HepG2 (cell line): ENCODE measurements around the gene NT5C2. TPM values are rescaled to one million over a fixed set of nuclear protein-coding genes. Genes with fewer than 3 reads are reported as not detected.

Source experiments
- ATM ChIP-seq: fragments of 450-650 bp; IDR thresholded peaks from 2 replicates; pipeline ENCODE4 v1.7.1; 2017; ENCODE audit warnings: mild to moderate bottlenecking, borderline replicate concordance
- ATRX ChIP-seq: sonication (generic); formaldehyde crosslinking; IDR thresholded peaks from 2 replicates; pipeline ENCODE4 v1.4.0; 2020; ENCODE audit warnings: missing genetic modification reagents, borderline replicate concordance
- EZH2 ChIP-seq: conservative IDR thresholded peaks from 2 replicates; pipeline ENCODE4 v1.6.1; 2012; ENCODE audit warnings: mild to moderate bottlenecking, low read depth, low read length, moderate library complexity
- FOXC1 ChIP-seq: sonication (generic); formaldehyde crosslinking; IDR thresholded peaks from 2 replicates; pipeline ENCODE4 v1.8.0; 2022; ENCODE audit warnings: mild to moderate bottlenecking, missing genetic modification reagents, borderline replicate concordance
- GLI4 ChIP-seq: sonication (generic); formaldehyde crosslinking; IDR thresholded peaks from 2 replicates; pipeline ENCODE4 v1.5.1; 2020; ENCODE audit warnings: missing genetic modification reagents, mild to moderate bottlenecking, moderate library complexity, borderline replicate concordance
- HOXA3 ChIP-seq: sonication (generic); formaldehyde crosslinking; IDR thresholded peaks from 2 replicates; pipeline ENCODE4 v1.5.0; 2020; ENCODE audit warnings: missing genetic modification reagents
- LCORL ChIP-seq, 2 experiments: fragments of 450-650 bp in 1 of 2; sonication (generic) in 1 of 2; formaldehyde crosslinking in 1 of 2; IDR thresholded peaks; 2 replicates each; pipeline versions ENCODE4 v1.5.0 to v1.6.1; 2017 to 2020; ENCODE audit warnings: antibody characterized with exemption in 1 of 2, missing genetic modification reagents in 1 of 2
- MEIS1 ChIP-seq: sonication (generic); formaldehyde crosslinking; IDR thresholded peaks from 2 replicates; pipeline ENCODE4 v1.9.0; 2021; ENCODE audit warnings: mild to moderate bottlenecking, missing genetic modification reagents, moderate library complexity, borderline replicate concordance
- TEAD2 ChIP-seq: sonication (generic); formaldehyde crosslinking; IDR thresholded peaks from 2 replicates; pipeline ENCODE4 v1.9.0; 2021; ENCODE audit warnings: missing genetic modification reagents
- TGIF2 ChIP-seq: IDR thresholded peaks from 2 replicates; pipeline ENCODE4 v1.6.1; 2016; ENCODE audit warnings: control low read depth, missing compliant biosample characterization
- TMF1 ChIP-seq: sonication (generic); formaldehyde crosslinking; IDR thresholded peaks from 2 replicates; pipeline ENCODE4 v1.8.1; 2022; ENCODE audit warnings: low read depth, missing genetic modification reagents
- ZBTB7A ChIP-seq: sonication (generic); formaldehyde crosslinking; IDR thresholded peaks from 2 replicates; pipeline ENCODE4 v1.8.0; 2022; ENCODE audit warnings: mild to moderate bottlenecking, missing genetic modification reagents
- ZFYVE20 ChIP-seq: sonication (generic); formaldehyde crosslinking; IDR thresholded peaks from 2 replicates; pipeline ENCODE4 v1.8.0; 2023; ENCODE audit warnings: low read depth, mild to moderate bottlenecking, moderate library complexity, missing genetic modification reagents, borderline replicate concordance
- ZNF17 ChIP-seq: sonication (generic); formaldehyde crosslinking; IDR thresholded peaks from 2 replicates; pipeline ENCODE4 v1.5.0; 2020; ENCODE audit warnings: mild to moderate bottlenecking, missing genetic modification reagents
- ZNF224 ChIP-seq: sonication (generic); formaldehyde crosslinking; IDR thresholded peaks from 2 replicates; pipeline ENCODE4 v1.5.0; 2020; ENCODE audit warnings: mild to moderate bottlenecking, missing genetic modification reagents
- ZNF720 ChIP-seq: sonication (generic); formaldehyde crosslinking; IDR thresholded peaks from 2 replicates; pipeline ENCODE4 v1.4.0; 2020; ENCODE audit warnings: missing genetic modification reagents
- ZNF746 ChIP-seq: sonication (generic); formaldehyde crosslinking; IDR thresholded peaks from 2 replicates; pipeline ENCODE4 v1.8.0; 2022; ENCODE audit warnings: mild to moderate bottlenecking, missing genetic modification reagents
- ZSCAN21 ChIP-seq: sonication (generic); formaldehyde crosslinking; IDR thresholded peaks from 2 replicates; pipeline ENCODE4 v1.8.0; 2022; ENCODE audit warnings: mild to moderate bottlenecking, missing genetic modification reagents, moderate library complexity, borderline replicate concordance
- polyA plus RNA-seq, 8 experiments: library from polyadenylated mRNA; depleted of rRNA in 3 of 8; stranded (reverse) in 7 of 8; unstranded in 1 of 8; fragments of >200 nt; fragmentation: Illumina TruSeq in 4 of 8; extraction: Trizol in 4 of 8; gene quantifications; 2 replicates each; pipeline versions ENCODE4 v1.2.1 to v1.2.3, GENCODE V29; 2011 to 2016; ENCODE audit warnings: low read depth in 4 of 8, missing spikeins in 1 of 8, mixed read lengths in 1 of 8; ENCODE audit not compliant: insufficient read depth in 1 of 8
- total RNA-seq, 5 experiments: library from RNA; depleted of rRNA; stranded (reverse); fragments of >200 nt; fragmentation: Illumina TruSeq; extraction: Trizol; gene quantifications; 2 replicates each; pipeline ENCODE4 v1.2.3, GENCODE V29; 2016; ENCODE audit warnings: low read depth in 1 of 5
- TF ChIP-seq, protein P1 (sequence below): sonication (generic); formaldehyde crosslinking; IDR thresholded peaks from 2 replicates; pipeline ENCODE4 v1.8.0; 2022; ENCODE audit warnings: missing genetic modification reagents, mild to moderate bottlenecking, moderate library complexity, borderline replicate concordance
- TF ChIP-seq, protein P2 (sequence below): sonication (generic); formaldehyde crosslinking; IDR thresholded peaks from 2 replicates; pipeline ENCODE4 v1.4.0; 2020; ENCODE audit warnings: missing genetic modification reagents
- TF ChIP-seq, protein P3 (sequence below): sonication (generic); formaldehyde crosslinking; IDR thresholded peaks from 2 replicates; pipeline ENCODE4 v1.4.0; 2020; ENCODE audit warnings: mild to moderate bottlenecking, missing genetic modification reagents
- TF ChIP-seq, protein P4 (sequence below): conservative IDR thresholded peaks from 2 replicates; pipeline ENCODE4 v1.6.1; 2018; ENCODE audit warnings: missing genetic modification reagents
- TF ChIP-seq, protein P5 (sequence below): sonication (generic); formaldehyde crosslinking; IDR thresholded peaks from 2 replicates; pipeline ENCODE4 v1.9.0; 2021; ENCODE audit warnings: missing genetic modification reagents, borderline replicate concordance

NT5C2 gene
- total and polyA plus RNA-seq, 2 of the 13 experiments (the other 11 are each of a cell fraction or from before 2014, with no cell fraction given) = 40.6 to 55.2 TPM

DNA sequence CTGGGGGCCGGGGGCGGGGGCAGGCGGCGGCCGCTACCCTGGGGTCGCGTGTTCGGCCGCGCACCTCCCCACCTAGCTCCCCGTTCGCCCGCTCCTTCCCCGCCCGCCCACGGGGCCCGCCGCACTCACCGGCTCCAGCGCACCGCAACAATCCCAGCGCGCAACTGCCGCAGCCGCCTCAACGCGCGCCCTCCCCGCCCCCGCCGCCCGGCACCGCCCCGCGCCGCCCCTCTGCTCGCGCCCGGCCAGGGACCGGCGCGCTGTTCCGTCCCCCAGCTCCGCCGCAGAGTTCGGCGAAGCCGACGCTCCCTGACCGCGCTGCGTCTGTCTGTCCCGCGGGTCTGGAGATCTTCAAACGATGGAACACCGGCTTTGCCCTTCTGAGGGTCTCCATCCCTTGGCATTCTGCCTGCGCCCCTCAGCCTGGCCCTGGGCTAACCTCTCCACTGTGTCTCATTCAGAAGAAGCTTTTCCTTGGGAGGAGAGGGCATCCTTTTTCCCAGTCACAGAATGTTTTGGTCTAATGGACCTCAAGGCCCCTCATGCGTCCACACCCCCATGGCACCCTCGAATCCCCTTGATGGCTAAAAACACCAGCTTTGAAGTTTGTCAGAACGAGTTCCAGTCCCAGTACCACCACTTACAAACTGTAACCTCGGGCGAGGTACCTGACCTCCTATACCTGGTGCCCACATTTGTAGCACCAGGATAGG is at the start of gene NT5C2 (continued):
- TF ChIP-seq, protein P1, sequence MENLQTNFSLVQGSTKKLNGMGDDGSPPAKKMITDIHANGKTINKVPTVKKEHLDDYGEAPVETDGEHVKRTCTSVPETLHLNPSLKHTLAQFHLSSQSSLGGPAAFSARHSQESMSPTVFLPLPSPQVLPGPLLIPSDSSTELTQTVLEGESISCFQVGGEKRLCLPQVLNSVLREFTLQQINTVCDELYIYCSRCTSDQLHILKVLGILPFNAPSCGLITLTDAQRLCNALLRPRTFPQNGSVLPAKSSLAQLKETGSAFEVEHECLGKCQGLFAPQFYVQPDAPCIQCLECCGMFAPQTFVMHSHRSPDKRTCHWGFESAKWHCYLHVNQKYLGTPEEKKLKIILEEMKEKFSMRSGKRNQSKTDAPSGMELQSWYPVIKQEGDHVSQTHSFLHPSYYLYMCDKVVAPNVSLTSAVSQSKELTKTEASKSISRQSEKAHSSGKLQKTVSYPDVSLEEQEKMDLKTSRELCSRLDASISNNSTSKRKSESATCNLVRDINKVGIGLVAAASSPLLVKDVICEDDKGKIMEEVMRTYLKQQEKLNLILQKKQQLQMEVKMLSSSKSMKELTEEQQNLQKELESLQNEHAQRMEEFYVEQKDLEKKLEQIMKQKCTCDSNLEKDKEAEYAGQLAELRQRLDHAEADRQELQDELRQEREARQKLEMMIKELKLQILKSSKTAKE (CRISPR knock-in tag) = no peak
- no peak for TF ChIP-seq ZNF746 (CRISPR knock-in tag)
- no peak for TF ChIP-seq ATM
- no peak for TF ChIP-seq EZH2
- TF ChIP-seq HOXA3 (CRISPR knock-in tag) = no peak; the same call in 1 of the 2 replicates
- TF ChIP-seq, protein P2, sequence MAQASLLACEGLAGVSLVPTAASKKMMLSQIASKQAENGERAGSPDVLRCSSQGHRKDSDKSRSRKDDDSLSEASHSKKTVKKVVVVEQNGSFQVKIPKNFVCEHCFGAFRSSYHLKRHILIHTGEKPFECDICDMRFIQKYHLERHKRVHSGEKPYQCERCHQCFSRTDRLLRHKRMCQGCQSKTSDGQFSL = no peak
- TF ChIP-seq ATRX (CRISPR knock-in tag) = no peak
- TF ChIP-seq TMF1 (CRISPR knock-in tag) = no peak
- TF ChIP-seq, protein P3, sequence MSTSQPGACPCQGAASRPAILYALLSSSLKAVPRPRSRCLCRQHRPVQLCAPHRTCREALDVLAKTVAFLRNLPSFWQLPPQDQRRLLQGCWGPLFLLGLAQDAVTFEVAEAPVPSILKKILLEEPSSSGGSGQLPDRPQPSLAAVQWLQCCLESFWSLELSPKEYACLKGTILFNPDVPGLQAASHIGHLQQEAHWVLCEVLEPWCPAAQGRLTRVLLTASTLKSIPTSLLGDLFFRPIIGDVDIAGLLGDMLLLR (CRISPR knock-in tag) = no peak
- no peak for TF ChIP-seq ZSCAN21
- TF ChIP-seq, protein P4, sequence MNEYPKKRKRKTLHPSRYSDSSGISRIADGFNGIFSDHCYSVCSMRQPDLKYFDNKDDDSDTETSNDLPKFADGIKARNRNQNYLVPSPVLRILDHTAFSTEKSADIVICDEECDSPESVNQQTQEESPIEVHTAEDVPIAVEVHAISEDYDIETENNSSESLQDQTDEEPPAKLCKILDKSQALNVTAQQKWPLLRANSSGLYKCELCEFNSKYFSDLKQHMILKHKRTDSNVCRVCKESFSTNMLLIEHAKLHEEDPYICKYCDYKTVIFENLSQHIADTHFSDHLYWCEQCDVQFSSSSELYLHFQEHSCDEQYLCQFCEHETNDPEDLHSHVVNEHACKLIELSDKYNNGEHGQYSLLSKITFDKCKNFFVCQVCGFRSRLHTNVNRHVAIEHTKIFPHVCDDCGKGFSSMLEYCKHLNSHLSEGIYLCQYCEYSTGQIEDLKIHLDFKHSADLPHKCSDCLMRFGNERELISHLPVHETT (CRISPR knock-in tag) = no peak
- TF ChIP-seq MEIS1 = no peak; the same call in 1 of the 2 replicates
- no peak for TF ChIP-seq ZFYVE20 (CRISPR knock-in tag)
- TF ChIP-seq GLI4 (CRISPR knock-in tag) = no peak
- no peak for TF ChIP-seq ZNF17 (CRISPR knock-in tag)
- no peak for TF ChIP-seq ZNF224 (CRISPR knock-in tag)
- TF ChIP-seq LCORL (IDR thresholded peaks at IDR 0.05) = no peak
- TF ChIP-seq LCORL (CRISPR knock-in tag; IDR thresholded peaks at IDR 0.05) = no peak
- TF ChIP-seq, protein P5, sequence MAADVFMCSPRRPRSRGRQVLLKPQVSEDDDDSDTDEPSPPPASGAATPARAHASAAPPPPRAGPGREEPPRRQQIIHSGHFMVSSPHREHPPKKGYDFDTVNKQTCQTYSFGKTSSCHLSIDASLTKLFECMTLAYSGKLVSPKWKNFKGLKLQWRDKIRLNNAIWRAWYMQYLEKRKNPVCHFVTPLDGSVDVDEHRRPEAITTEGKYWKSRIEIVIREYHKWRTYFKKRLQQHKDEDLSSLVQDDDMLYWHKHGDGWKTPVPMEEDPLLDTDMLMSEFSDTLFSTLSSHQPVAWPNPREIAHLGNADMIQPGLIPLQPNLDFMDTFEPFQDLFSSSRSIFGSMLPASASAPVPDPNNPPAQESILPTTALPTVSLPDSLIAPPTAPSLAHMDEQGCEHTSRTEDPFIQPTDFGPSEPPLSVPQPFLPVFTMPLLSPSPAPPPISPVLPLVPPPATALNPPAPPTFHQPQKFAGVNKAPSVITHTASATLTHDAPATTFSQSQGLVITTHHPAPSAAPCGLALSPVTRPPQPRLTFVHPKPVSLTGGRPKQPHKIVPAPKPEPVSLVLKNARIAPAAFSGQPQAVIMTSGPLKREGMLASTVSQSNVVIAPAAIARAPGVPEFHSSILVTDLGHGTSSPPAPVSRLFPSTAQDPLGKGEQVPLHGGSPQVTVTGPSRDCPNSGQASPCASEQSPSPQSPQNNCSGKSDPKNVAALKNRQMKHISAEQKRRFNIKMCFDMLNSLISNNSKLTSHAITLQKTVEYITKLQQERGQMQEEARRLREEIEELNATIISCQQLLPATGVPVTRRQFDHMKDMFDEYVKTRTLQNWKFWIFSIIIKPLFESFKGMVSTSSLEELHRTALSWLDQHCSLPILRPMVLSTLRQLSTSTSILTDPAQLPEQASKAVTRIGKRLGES (CRISPR knock-in tag) = no peak
- no peak for TF ChIP-seq ZNF720 (CRISPR knock-in tag)
- TF ChIP-seq TEAD2 = no peak
- no peak for TF ChIP-seq TGIF2 (CRISPR knock-in tag)
- no peak for TF ChIP-seq FOXC1 (CRISPR knock-in tag)
- no peak for TF ChIP-seq ZBTB7A (CRISPR knock-in tag)
